Nephron progenitor cell (in vitro differentiated cells): ENCODE results near the gene SDF2.
A peak's percentile ranks its signal among the peaks of the same experiment; 100 is the strongest.

ENCODE experiments used
- DNase-seq: peaks from one replicate; pipeline ENCODE4 v3.0.0; 2021
- H3K27ac Mint-ChIP-seq: 2 replicates; pipeline ENCODE4 v1.8.0; 2021; ENCODE audit warnings: mild to moderate bottlenecking, moderate library complexity, mixed read lengths
- H3K27me3 Mint-ChIP-seq: 2 replicates; pipeline ENCODE4 v1.8.0; 2021; ENCODE audit warnings: mild to moderate bottlenecking, low read depth, mixed read lengths; ENCODE audit not compliant: poor library complexity
- H3K36me3 Mint-ChIP-seq: 2 replicates; pipeline ENCODE4 v1.8.0; 2021; ENCODE audit warnings: low read depth, mixed read lengths
- H3K4me1 Mint-ChIP-seq: 2 replicates; pipeline ENCODE4 v1.8.0; 2021; ENCODE audit warnings: mixed read lengths
- H3K4me3 Mint-ChIP-seq: 2 replicates; pipeline ENCODE4 v1.8.0; 2021; ENCODE audit warnings: mild to moderate bottlenecking, moderate library complexity, mixed read lengths
- H3K9me3 Mint-ChIP-seq: 2 replicates; pipeline ENCODE4 v1.8.0; 2021; ENCODE audit warnings: mild to moderate bottlenecking, moderate library complexity, mixed read lengths
- CTCF ChIP-seq: fragments of 200-600 bp; sonication (generic); IDR thresholded peaks from 2 replicates; pipeline ENCODE4 v1.5.0; 2021; ENCODE audit warnings: antibody characterized with exemption

Gene SDF2

DNA sequence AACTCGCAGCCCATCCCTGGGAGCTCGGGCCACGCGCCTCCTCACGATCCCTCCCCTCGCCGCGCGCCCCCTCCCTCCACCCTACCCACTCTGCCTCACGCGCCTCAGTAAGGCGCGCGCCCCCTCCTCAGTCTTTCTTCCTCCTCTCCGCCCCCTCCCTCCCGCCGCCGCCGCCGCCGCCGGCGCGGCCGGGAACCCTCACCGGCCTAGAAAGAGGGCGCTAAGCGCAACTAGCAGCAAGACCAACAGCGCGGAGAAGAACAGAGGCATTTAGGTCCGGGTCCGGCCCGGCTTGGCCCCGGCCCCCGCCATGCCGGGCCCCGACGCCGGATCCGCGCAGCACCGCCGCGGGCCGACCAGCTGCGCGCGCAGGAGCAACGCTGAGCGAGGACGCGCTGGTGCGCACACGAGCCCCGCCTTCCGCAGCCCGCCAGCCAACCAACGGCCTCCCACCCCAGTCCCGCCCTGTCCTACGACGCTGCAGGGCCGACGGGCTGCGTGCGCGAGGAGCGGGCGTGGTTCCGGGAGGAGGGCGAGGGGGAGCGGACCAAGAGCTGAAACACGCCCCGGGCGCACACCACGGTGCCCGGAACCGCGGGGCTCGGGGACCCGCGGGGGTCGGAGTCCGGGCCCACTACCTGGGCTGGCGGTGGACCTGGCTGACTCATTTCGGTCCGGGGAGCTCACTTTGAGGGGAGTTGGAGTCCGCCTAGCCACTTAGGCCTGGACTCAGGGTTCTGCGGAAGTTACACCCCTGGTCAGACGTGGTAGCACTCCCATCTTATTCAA lies 16.7 kb downstream of the SDF2 start, which contains the start of gene BLTP2:
Gene BLTP2, minus strand, starts transcription at position 372 of the 789 bp plus-strand sequence. Its CDS starts 102 bp downstream, at position 270.
- Mint-ChIP-seq H3K4me1 (peaks cover 35% of the 10 kb centered on the region), H3K9me3 (no peaks in the 10 kb centered on the region), H3K36me3 (peaks cover 46% of the 10 kb centered on the region), H3K4me3 (peak within 1 kb of the TSS; percentile 91), H3K27me3 (no peaks in the 10 kb centered on the region), H3K27ac (peak within 1 kb of the TSS; percentile 6)
- no peak for TF ChIP-seq CTCF
- DNase-seq: peak; percentile 94

DNA sequence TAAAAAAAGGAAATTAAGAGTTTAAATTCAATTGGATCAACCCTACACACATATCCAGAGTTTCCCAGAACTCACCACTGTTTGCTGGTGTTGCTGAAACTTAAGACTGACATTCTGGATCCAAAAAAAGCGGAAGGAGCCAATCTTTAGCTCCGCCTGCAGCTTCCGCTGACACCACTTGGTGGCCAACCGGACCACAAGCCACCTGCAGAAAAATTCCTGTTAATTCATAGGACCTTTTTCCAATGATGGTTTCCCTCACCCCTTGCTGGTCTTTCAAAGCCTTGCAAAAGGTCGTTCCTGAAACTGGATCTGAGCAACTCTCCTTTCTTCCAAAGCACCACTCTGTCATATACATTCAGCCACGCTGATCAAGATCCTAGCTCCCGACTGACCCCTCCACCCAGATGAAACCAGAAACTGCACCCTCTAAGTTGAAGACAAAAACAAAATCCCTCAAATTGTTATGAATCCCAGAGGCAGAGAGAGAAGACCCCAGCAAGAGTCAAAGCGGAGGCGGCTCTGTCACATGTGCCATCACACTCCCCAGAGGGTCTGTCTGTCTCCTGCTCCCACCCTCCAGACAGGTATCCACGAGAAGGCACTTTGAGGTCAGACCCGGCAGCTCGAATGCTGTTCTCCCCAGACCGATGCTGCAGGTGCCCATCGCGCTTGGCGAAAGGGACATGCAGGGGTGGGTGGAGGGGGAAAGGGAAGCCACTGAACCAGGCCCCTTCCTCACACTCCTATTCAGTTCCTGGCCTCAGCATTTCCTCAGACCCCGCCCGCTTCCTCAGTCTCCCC lies 17.5 kb downstream of the SDF2 start:
- no peaks in the 10 kb centered on the region for H3K27me3 Mint-ChIP-seq
- H3K36me3 Mint-ChIP-seq: peaks cover 52% of the 10 kb centered on the region
- H3K4me1 Mint-ChIP-seq: peaks cover 35% of the 10 kb centered on the region
- no peaks in the 10 kb centered on the region for H3K9me3 Mint-ChIP-seq
- H3K27ac Mint-ChIP-seq: peak overlapping the region; percentile 6
- peak; percentile 49 for DNase-seq
- TF ChIP-seq CTCF: peak; percentile 62
- peak overlapping the region; percentile 91 for H3K4me3 Mint-ChIP-seq

DNA sequence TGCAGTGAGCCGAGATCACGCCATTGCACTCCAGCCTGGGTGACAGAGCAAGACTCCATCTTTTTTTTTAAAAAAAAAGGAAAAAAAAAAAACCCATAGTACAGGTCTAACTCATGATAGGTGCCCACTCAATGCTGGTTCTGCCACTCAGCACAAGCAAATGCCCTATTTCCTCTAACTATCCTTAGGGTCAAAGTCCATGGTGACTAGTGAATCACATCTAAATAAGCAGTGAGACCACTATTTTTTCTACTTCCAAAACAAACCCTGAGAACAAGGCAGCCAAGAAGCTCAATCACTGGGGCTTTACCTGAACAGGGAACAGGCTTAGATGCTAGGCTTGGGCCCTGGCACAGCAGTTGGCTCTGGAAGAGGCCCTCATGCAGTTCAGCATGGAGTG lies 20.1 kb downstream of the SDF2 start:
- Mint-ChIP-seq H3K4me3 (no peak overlapping the region), H3K9me3 (no peaks in the 10 kb centered on the region), H3K27me3 (no peaks in the 10 kb centered on the region), H3K36me3 (peaks cover 60% of the 10 kb centered on the region), H3K27ac (no peak overlapping the region), H3K4me1 (peaks cover 31% of the 10 kb centered on the region)
- no peak for TF ChIP-seq CTCF
- DNase-seq: no peak

DNA sequence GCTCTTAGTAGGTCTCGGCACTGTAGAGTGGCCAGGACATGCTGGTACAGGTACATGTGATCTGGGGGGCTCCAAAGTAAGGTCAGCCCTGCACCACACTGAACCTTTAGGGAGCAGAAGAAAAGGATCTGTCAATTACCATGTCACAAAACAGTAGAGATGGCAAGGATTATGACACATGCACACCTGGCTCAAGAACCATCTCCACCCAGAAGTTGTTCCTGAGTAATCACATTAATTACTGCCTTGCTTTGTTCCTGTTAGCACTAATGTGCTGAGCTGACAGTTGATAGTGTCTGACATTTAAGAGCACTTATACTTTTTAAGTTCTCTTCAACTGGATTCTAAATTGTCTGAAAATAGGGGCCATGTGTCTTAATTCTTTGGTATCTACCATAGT lies 26.2 kb downstream of the SDF2 start:
- no peak overlapping the region for H3K4me3 Mint-ChIP-seq

GRCh38 chr17:28634206-28634865 lies 27.4 kb downstream of the SDF2 start:
- H3K4me1 Mint-ChIP-seq: no peaks in the 10 kb centered on the region
- TF ChIP-seq CTCF: no peak
- no peak overlapping the region for H3K27ac Mint-ChIP-seq
- H3K9me3 Mint-ChIP-seq: no peaks in the 10 kb centered on the region
- H3K27me3 Mint-ChIP-seq: no peaks in the 10 kb centered on the region
- peaks cover 83% of the 10 kb centered on the region for H3K36me3 Mint-ChIP-seq
- no peak overlapping the region for H3K4me3 Mint-ChIP-seq
- no peak for DNase-seq

More for the DNA sequence above, 26.2 kb downstream of the SDF2 start:
- no peaks in the 10 kb centered on the region for H3K27me3 Mint-ChIP-seq
- no peak overlapping the region for H3K27ac Mint-ChIP-seq
- no peaks in the 10 kb centered on the region for H3K4me1 Mint-ChIP-seq
- no peaks in the 10 kb centered on the region for H3K9me3 Mint-ChIP-seq
- peaks cover 93% of the 10 kb centered on the region for H3K36me3 Mint-ChIP-seq
- no peak for DNase-seq
- no peak for TF ChIP-seq CTCF
